ENCODE measurements around the gene RERGL. TPM values are rescaled to one million over a fixed set of nuclear protein-coding genes. Genes with fewer than 3 reads are reported as not detected.
"Not testable (repeated sequence)": the region's sequence is repeated elsewhere in the genome, so short reads cannot be mapped to it uniquely, and the experiment has no call there.

RERGL gene
- total and polyA plus RNA-seq, 4 donors = 0.19 to 1.2 (median 0.82) TPM

DNA sequence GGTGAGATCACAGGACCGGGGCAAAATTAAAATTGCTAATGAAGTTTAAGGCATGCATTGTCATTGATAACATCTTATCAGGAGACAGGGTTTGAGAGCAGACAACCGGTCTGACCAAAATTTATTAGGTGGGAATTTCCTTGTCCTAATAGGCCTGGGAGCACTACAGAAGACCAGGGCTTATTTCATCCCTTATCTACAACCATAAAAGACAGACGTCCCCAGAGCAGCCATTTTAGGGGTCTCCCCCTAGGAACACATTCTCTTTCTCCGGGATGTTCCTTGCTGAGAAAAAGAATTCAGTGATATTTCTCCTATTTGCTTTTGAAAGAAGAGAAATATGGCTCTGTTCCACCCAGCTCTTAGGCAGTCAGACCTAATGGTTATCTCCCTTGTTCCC, 27.1 kb downstream of the RERGL start:
- H3K36me3 ChIP-seq (ENCODE audit: control insufficient read depth in 4 of 4, insufficient read depth in 3 of 4, low read depth in 1 of 4, low read length in 3 of 4); DNase-seq (ENCODE audit: low spot score); H3K9me3 ChIP-seq (ENCODE audit: control insufficient read depth in 4 of 4, low read length in 3 of 4); H3K9ac ChIP-seq (ENCODE audit: low read depth in 1 of 2, low read length in 2 of 2); H3K27ac ChIP-seq (ENCODE audit: low read depth in 1 of 2, low read length in 2 of 2); H3K27me3 ChIP-seq (ENCODE audit: control insufficient read depth in 4 of 4, insufficient read depth in 4 of 4, low read length in 3 of 4); H3K4me3 ChIP-seq (ENCODE audit: low read depth in 1 of 3, low read length in 3 of 3); H3K4me1 ChIP-seq (ENCODE audit: control insufficient read depth in 4 of 4, insufficient read depth in 4 of 4, low read length in 3 of 4): not testable (repeated sequence)
- 81% methylated on average over 4 of the region's 4 CpGs for WGBS

DNA sequence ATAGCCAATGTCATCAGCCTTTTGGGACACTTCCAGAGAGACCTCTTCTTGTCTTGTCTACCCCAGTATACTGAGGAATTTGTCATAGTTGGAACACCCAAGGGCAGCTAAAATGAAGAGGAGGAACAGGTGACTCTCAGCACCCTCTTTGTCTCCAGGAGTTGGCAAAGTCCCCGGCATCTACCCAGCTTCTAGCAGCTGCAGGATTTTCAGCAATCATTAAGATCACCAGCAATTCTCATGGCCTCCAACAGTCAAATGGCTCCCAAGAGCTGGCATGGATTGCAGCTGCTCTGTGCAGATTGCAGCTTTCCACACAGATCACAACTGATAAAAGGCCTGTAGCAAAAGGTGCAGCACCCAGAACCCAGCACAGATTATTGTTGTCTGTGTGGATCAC, 32.9 kb downstream of the RERGL start:
- Histone ChIP-seq H3K9me3 (ENCODE audit: control insufficient read depth in 4 of 4, low read length in 3 of 4) (peaks cover 0 to 5% (median 0%) of the 10 kb centered on the region in 4 donors), H3K9ac (ENCODE audit: low read depth in 1 of 2, low read length in 2 of 2) (no peak overlapping the region), H3K4me1 (ENCODE audit: control insufficient read depth in 4 of 4, insufficient read depth in 4 of 4, low read length in 3 of 4) (no peaks in the 10 kb centered on the region), H3K36me3 (ENCODE audit: control insufficient read depth in 4 of 4, insufficient read depth in 3 of 4, low read depth in 1 of 4, low read length in 3 of 4) (no peaks in the 10 kb centered on the region), H3K27ac (ENCODE audit: low read depth in 1 of 2, low read length in 2 of 2) (no peak overlapping the region), H3K27me3 (ENCODE audit: control insufficient read depth in 4 of 4, insufficient read depth in 4 of 4, low read length in 3 of 4) (no peaks in the 10 kb centered on the region), H3K4me3 (ENCODE audit: low read depth in 1 of 3, low read length in 3 of 3) (no peak overlapping the region)
- DNase-seq (ENCODE audit: low spot score) = no peak
- WGBS = 84% methylated on average over 1 of the region's 1 CpG
- TF ChIP-seq, protein P1, sequence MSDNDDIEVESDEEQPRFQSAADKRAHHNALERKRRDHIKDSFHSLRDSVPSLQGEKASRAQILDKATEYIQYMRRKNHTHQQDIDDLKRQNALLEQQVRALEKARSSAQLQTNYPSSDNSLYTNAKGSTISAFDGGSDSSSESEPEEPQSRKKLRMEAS (IDR thresholded peaks at IDR 0.05) = no peak
- TF ChIP-seq, protein P2, sequence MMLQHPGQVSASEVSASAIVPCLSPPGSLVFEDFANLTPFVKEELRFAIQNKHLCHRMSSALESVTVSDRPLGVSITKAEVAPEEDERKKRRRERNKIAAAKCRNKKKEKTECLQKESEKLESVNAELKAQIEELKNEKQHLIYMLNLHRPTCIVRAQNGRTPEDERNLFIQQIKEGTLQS (IDR thresholded peaks at IDR 0.05) = no peak
- no peak for TF ChIP-seq JUND (IDR thresholded peaks at IDR 0.05)
- no peak for TF ChIP-seq HNF4A (conservative IDR thresholded peaks at IDR 0.05)
- TF ChIP-seq SP1 (IDR thresholded peaks at IDR 0.05) = no peak
- TF ChIP-seq RXRA (IDR thresholded peaks at IDR 0.05) = no peak
- no peak for TF ChIP-seq FOXA1 (IDR thresholded peaks at IDR 0.05)

DNA sequence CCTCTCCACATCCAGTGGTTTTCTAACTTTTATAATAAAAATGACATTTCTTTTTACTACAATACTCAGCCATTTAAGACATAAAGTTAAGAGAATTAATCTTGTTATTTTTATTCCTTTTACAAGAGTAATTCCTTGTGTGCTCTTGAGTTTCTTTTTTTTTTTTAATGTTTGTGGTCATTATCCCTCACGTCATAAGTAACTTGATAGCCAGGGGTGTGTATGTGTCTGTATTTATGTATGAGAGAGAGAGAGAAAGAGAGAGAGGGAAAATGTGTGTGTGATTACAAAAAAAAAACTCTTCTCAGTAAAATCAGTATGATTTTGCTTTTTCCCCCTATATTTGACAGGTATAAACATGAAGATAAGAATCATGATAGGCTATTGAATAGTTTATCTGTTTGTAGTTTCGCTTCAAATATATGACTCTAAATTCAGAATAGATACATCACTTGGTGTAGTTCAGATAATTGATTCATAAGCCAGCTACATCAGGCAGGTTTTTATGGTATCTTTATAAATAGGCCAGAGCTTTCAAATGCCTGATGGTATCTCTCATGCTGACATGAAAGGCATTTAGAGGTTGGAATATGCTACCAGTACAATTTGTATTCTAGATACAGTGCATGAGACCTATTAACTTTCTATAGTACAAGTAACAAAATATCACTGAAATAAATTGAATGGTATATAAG, 34.9 kb downstream of the RERGL start:
- DNase-seq (ENCODE audit: low spot score) = no peak
- Histone ChIP-seq H3K27ac (ENCODE audit: low read depth in 1 of 2, low read length in 2 of 2) (no peak overlapping the region), H3K9me3 (ENCODE audit: control insufficient read depth in 4 of 4, low read length in 3 of 4) (peaks cover 0 to 4% (median 0%) of the 10 kb centered on the region in 4 donors), H3K9ac (ENCODE audit: low read depth in 1 of 2, low read length in 2 of 2) (no peak overlapping the region), H3K27me3 (ENCODE audit: control insufficient read depth in 4 of 4, insufficient read depth in 4 of 4, low read length in 3 of 4) (no peaks in the 10 kb centered on the region), H3K36me3 (ENCODE audit: control insufficient read depth in 4 of 4, insufficient read depth in 3 of 4, low read depth in 1 of 4, low read length in 3 of 4) (no peaks in the 10 kb centered on the region), H3K4me3 (ENCODE audit: low read depth in 1 of 3, low read length in 3 of 3) (no peak overlapping the region), H3K4me1 (ENCODE audit: control insufficient read depth in 4 of 4, insufficient read depth in 4 of 4, low read length in 3 of 4) (no peaks in the 10 kb centered on the region)
- WGBS = 67% methylated on average over 2 of the region's 2 CpGs
- TF ChIP-seq NR2F2 (IDR thresholded peaks at IDR 0.05) (no peak), SP1 (IDR thresholded peaks at IDR 0.05) (no peak), GABPA (IDR thresholded peaks at IDR 0.05 in 1 of 2, conservative IDR thresholded peaks at IDR 0.05 in 1 of 2) (no peak), FOXA1 (IDR thresholded peaks at IDR 0.05) (no peak), TAF1 (conservative IDR thresholded peaks at IDR 0.05) (no peak), EGR1 (IDR thresholded peaks at IDR 0.05; ENCODE audit: low read depth in 2 of 2) (no peak), FOXA2 (IDR thresholded peaks at IDR 0.05) (no peak)
- TF ChIP-seq, protein P1 (IDR thresholded peaks at IDR 0.05) = no peak
- TF ChIP-seq, protein P3, sequence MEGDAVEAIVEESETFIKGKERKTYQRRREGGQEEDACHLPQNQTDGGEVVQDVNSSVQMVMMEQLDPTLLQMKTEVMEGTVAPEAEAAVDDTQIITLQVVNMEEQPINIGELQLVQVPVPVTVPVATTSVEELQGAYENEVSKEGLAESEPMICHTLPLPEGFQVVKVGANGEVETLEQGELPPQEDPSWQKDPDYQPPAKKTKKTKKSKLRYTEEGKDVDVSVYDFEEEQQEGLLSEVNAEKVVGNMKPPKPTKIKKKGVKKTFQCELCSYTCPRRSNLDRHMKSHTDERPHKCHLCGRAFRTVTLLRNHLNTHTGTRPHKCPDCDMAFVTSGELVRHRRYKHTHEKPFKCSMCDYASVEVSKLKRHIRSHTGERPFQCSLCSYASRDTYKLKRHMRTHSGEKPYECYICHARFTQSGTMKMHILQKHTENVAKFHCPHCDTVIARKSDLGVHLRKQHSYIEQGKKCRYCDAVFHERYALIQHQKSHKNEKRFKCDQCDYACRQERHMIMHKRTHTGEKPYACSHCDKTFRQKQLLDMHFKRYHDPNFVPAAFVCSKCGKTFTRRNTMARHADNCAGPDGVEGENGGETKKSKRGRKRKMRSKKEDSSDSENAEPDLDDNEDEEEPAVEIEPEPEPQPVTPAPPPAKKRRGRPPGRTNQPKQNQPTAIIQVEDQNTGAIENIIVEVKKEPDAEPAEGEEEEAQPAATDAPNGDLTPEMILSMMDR (IDR thresholded peaks at IDR 0.05; ENCODE audit: low read depth, low read length, missing input control) = no peak
- TF ChIP-seq, protein P2 (IDR thresholded peaks at IDR 0.05) = no peak
